BLaER1 (cell line): Measurements from ENCODE around the gene LHPP.

Experiments
- H3K27ac ChIP-seq: shearing (Covaris generic); formaldehyde crosslinking; 2 replicates; pipeline ENCODE4 v1.8.1; 2022
- H3K27me3 ChIP-seq: shearing (Covaris generic); formaldehyde crosslinking; 2 replicates; pipeline ENCODE4 v1.8.1; 2022
- H3K36me3 ChIP-seq: shearing (Covaris generic); formaldehyde crosslinking; 2 replicates; pipeline ENCODE4 v1.8.1; 2022
- H3K4me1 ChIP-seq: shearing (Covaris generic); formaldehyde crosslinking; 2 replicates; pipeline ENCODE4 v1.8.1; 2022
- H3K4me2 ChIP-seq: shearing (Covaris generic); formaldehyde crosslinking; 2 replicates; pipeline ENCODE4 v1.8.1; 2022
- H3K4me3 ChIP-seq: shearing (Covaris generic); formaldehyde crosslinking; 2 replicates; pipeline ENCODE4 v1.8.1; 2022
- H3K9ac ChIP-seq: shearing (Covaris generic); formaldehyde crosslinking; 2 replicates; pipeline ENCODE4 v1.8.1; 2022
- H3K9me3 ChIP-seq: shearing (Covaris generic); formaldehyde crosslinking; 2 replicates; pipeline ENCODE4 v1.8.1; 2022
- H4K20me1 ChIP-seq: shearing (Covaris generic); formaldehyde crosslinking; 2 replicates; pipeline ENCODE4 v1.8.1; 2022
- Cebpa-rat ChIP-seq: shearing (Covaris generic); IDR thresholded peaks from 2 replicates; pipeline ENCODE4 v1.8.1; 2022

The LHPP gene

DNA sequence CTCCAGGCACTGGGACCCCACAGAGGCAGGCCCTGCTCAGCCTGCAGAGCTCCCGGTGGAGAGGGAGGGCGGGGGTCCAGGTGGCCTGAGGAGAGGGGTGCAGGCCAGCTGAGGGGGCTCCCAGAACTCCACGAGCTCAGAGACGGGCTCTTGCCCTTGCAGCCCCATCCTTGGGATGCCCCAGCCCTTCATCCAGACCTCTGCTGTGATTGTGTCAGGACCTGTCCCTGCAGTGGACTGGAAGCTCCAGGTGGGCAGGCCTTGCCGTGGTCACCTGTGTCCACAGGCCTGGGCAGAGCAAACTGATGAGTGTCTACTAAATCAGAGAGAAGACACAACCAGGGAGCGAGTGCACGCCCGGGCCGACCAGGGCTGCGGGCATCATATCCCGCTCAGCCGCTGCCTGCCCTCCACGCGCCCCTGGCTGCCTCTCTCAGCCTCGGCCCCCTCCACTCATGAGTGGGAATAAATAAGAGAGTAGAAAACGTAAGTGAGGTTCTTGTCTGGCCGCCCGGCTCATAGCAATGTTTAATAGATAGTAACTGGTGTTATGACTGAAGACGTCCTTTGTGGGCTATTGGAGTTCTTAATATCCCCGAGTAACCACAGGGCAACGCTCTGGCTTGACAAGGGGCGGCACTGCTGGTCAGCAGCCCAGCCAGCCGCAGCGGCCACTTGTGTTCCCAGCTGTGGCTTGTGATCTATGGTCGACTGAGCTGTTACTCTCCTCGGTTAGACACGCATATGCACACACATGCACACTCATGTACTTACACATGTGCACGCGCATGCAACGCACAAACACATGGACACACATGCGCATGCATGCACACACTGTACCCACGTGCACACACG, 105.6 kb downstream of the LHPP start:
- Histone ChIP-seq H3K27me3 (peaks cover 3% of the 10 kb centered on the region; the same call in 1 of the 2 replicates), H4K20me1 (no peaks in the 10 kb centered on the region), H3K27ac (no peak overlapping the region), H3K4me2 (0 out of 2 replicates have a peak overlapping the region, but pooled peaks have one; percentile 65), H3K9ac (no peak overlapping the region), H3K4me3 (no peak overlapping the region), H3K4me1 (peaks cover 46% of the 10 kb centered on the region), H3K9me3 (0 out of 2 replicates have a peak, but pooled peaks cover under 1% of the 10 kb centered on the region), H3K36me3 (no peaks in the 10 kb centered on the region)
- TF ChIP-seq Cebpa-rat: no peak

DNA sequence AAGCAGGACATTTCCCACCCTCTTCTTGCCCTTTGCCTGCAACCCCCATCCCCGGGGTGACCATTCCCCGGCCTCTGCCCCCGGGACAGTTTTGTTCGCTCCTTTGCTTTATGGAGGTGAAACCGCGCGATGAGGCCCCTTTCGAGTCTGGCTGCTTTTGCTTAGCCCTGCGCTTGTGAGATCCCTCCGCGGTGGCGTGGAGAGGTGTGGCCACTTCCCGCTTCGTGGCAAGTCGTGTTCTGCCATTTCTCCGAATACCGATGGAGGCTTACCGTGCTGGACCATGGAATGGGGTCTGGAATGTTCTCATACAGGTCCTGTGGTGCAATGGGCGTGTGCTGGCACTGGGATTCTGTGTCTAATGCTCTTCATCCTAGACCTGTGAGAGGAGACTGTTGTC, 106.7 kb downstream of the LHPP start:
- no peaks in the 10 kb centered on the region for H3K9me3 ChIP-seq
- no peak overlapping the region for H3K9ac ChIP-seq
- no peak overlapping the region for H3K27ac ChIP-seq
- peaks cover 40% of the 10 kb centered on the region for H3K4me1 ChIP-seq
- peaks cover 3% of the 10 kb centered on the region; the same call in 1 of the 2 replicates for H3K27me3 ChIP-seq
- H3K4me2 ChIP-seq: peak overlapping the region; percentile 68; the same call in 1 of the 2 replicates
- no peaks in the 10 kb centered on the region for H3K36me3 ChIP-seq
- H3K4me3 ChIP-seq: no peak overlapping the region
- TF ChIP-seq Cebpa-rat: no peak
- H4K20me1 ChIP-seq: no peaks in the 10 kb centered on the region

DNA sequence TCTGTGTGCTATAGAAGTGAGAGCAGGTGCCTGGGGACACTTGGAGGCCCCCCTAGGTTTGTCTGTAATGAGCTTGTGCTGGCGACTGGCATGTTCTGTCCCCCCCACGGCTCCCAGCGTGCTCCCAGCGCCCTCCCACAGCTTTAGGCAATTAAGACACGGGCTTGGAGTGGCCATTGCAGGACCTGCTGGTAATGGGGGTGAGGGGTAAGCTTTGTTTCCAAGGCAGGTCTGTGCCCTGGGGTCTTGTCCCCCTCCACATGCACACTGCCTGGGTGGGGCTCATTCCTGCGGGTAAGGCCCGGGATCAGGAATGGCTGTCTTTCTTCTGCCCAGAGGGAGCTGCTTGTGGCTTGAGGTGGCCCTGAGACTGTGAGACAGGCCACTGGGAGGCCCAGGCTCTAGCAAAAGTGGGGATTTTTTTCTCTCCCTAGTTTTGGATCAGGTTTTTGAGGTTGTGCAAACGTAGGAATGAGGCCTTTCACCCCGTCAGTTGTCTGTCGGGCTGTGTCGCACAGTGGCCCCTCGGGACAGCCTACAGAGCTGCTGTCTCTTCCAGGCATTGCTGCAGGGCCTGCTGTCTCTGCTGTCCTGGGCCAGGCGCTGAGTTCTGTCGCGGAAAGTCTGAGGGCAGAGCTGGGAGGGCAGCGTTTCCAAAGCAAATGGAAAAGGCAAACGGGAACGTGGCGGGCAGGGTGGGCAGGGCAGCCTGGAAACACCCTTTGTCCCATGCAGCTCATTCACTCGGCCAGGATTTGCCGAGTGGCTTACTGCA, 107.4 kb downstream of the LHPP start:
- H3K9me3 ChIP-seq: no peaks in the 10 kb centered on the region
- peak overlapping the region; percentile 68 for H3K4me2 ChIP-seq
- no peak overlapping the region for H3K9ac ChIP-seq
- no peak for TF ChIP-seq Cebpa-rat
- H3K4me3 ChIP-seq: no peak overlapping the region
- 0 out of 2 replicates have a peak overlapping the region, but pooled peaks have one; percentile 40 for H3K27ac ChIP-seq
- H4K20me1 ChIP-seq: no peaks in the 10 kb centered on the region
- H3K27me3 ChIP-seq: peaks cover 3% of the 10 kb centered on the region; the same call in 1 of the 2 replicates
- H3K36me3 ChIP-seq: no peaks in the 10 kb centered on the region
- H3K4me1 ChIP-seq: peaks cover 44% of the 10 kb centered on the region

DNA sequence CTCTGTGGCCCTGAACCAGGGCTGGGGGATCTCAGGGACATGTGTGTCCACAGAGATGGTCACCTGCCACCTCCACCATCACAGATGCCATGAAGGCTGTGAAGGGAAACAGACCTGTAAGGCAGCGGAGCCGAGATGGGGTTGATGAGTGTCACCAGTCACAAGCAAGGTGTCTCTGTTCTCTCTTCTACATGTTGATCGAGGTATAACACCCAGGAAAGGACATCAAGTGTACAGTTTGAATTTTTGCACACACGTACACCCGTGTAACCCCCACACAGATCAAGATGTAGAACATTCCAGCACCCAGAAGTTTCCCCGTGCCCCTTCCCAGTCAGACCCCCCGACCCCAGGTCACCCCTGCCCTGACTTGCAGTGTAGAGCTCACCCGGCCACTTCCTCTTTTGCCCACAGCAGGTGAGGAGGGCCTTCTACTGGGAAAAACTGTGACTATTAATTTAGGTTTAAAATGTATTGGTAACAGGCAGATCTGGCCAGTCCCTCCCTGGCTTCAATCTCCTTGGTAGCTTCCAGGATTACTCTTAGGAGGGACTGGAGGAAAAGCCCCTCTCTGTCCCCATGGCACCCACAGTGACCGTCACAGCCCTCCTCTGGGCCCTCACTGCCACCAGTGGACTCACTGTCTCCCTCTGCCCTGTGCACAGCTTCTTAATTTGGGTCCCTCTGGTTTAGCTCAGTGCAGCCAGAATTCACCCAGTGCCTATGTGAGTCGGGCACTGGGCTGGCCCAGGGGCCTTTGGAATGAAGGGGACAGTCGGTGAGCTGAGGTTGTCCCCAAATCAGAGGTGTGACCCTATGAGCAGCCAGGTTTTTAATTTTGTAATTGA, 108.2 kb downstream of the LHPP start:
- TF ChIP-seq Cebpa-rat: no peak
- peak overlapping the region; percentile 68 for H3K4me2 ChIP-seq
- H3K36me3 ChIP-seq: no peaks in the 10 kb centered on the region
- peaks cover 51% of the 10 kb centered on the region for H3K4me1 ChIP-seq
- H3K27ac ChIP-seq: no peak overlapping the region
- H3K4me3 ChIP-seq: no peak overlapping the region
- H3K9ac ChIP-seq: no peak overlapping the region
- no peaks in the 10 kb centered on the region for H4K20me1 ChIP-seq
- no peaks in the 10 kb centered on the region for H3K9me3 ChIP-seq
- peaks cover 3% of the 10 kb centered on the region; the same call in 1 of the 2 replicates for H3K27me3 ChIP-seq

DNA sequence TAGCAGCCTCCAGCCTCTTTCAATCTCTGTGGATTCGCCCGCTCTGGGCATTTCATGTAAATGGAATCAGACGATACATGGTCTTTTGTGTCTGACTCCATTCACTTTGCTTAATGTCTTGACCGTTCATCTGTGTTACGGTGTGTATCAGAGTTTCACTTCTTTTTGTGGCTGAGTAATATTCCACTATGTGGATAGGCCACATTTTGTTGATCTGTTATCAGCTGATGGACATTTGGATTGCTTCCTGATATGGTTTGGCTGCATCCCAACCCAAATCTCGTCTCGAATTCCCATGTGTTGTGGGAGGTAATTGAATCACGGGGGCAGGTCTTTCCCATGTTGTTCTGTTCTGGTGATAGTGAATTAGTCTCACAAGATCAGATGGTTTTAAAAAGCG, 109.0 kb downstream of the LHPP start:
- Histone ChIP-seq H4K20me1 (no peaks in the 10 kb centered on the region), H3K27me3 (no peaks in the 10 kb centered on the region; the same call in 1 of the 2 replicates), H3K4me1 (peaks cover 43% of the 10 kb centered on the region), H3K27ac (no peak overlapping the region), H3K9ac (no peak overlapping the region), H3K4me2 (peak overlapping the region; percentile 68; the same call in 1 of the 2 replicates), H3K9me3 (no peaks in the 10 kb centered on the region), H3K4me3 (no peak overlapping the region), H3K36me3 (no peaks in the 10 kb centered on the region)
- TF ChIP-seq Cebpa-rat: no peak

DNA sequence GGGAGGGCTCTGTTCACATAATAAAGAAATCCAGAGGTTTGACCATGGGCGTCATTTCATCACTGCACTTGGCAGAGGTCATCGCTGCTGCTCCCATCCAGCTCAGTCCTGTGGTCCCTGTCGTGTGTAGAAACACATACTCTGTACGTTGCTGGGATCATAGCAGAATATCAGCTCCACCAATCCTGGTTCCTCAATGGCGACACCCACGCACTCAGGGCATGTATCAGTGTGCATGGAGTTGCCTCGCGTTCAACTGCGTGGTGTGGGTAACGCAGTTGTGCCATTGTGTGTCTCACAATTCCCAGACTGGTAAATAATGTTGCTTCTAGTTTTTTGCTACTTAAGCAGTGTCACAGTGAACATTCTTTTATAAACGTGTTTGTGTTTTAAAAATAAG, 111.1 kb downstream of the LHPP start:
- Histone ChIP-seq H3K9me3 (no peaks in the 10 kb centered on the region), H3K9ac (no peak overlapping the region), H4K20me1 (no peaks in the 10 kb centered on the region), H3K4me2 (no peak overlapping the region), H3K4me1 (peaks cover 34% of the 10 kb centered on the region), H3K27me3 (no peaks in the 10 kb centered on the region), H3K4me3 (no peak overlapping the region), H3K36me3 (no peaks in the 10 kb centered on the region), H3K27ac (no peak overlapping the region)
- no peak for TF ChIP-seq Cebpa-rat

DNA sequence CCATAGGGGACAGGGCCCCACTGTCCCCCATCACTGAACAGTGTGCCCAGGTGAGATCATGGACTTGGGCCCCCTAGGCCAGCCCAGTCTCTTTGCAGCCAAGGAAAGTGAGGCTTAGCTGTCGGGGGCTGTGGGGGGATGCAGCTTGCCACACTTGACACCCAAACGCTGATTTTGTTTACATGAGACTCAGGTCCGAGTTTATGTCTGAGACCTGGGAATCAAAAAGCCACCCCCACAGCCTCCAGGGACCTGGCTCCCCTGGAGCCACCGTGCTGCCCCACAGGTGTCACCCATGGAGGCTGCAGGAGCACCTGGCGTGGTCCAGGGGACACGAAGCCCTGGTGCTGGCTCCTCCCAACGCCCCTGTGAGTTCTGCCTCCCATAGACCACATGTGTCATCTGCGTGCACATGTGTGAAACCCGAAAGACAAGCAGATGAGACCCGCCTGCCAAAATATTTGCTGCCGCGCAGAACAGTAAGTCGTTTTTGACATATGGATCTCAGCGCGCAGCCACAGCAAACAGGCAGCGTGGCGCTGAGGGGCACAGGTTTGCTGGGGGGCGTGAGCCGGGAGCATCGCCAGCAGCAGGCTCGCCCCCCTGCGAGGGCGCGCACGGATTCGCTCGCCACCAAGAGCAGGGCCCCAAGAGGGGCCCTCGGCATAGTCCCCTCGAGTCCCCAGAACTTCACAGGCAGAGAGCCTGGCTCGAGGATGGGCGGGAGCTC, 112.3 kb downstream of the LHPP start:
- Histone ChIP-seq H3K9ac (no peak overlapping the region), H3K27ac (no peak overlapping the region), H3K27me3 (no peaks in the 10 kb centered on the region), H3K4me3 (no peak overlapping the region), H3K4me2 (no peak overlapping the region), H3K36me3 (no peaks in the 10 kb centered on the region), H4K20me1 (no peaks in the 10 kb centered on the region), H3K4me1 (peaks cover 37% of the 10 kb centered on the region), H3K9me3 (no peaks in the 10 kb centered on the region)
- TF ChIP-seq Cebpa-rat: no peak

DNA sequence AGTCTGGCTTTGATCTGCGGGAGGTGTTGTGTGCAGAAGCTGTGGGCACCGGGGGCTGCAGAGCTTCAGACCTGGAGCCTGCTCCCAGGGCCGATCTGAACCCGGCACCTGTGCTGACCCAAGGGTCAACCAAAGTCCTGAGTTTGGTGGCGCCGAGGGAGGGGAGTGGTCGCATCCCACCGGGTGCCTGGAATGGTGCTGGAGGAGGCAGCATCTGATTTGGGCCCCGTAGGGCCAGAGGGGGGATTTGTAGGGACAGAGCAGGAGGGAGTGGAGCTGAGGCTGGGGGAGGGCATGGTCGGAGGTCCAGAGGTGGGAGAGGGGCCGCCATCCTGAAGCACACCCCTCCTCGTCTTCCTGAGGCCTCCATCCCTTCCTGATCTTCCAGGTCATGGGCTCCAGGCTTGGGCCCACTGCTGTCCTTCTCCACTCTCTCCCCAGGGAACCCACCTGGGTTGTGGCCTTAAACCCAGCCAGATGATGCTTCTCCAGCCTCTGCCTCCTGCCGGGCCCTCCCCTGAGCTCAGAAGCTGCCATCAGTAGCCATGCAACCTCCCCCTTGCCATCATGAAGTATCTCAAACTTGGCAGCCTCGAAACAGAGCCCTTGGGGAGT, 112.9 kb downstream of the LHPP start:
- Histone ChIP-seq H3K27ac (no peak overlapping the region), H3K4me2 (no peak overlapping the region), H3K9ac (no peak overlapping the region), H4K20me1 (no peaks in the 10 kb centered on the region), H3K4me1 (peaks cover 34% of the 10 kb centered on the region), H3K4me3 (no peak overlapping the region), H3K36me3 (no peaks in the 10 kb centered on the region), H3K9me3 (no peaks in the 10 kb centered on the region), H3K27me3 (no peaks in the 10 kb centered on the region)
- TF ChIP-seq Cebpa-rat: no peak
